ENCODE results near the gene NANOS3. TPM values are rescaled to one million over a fixed set of nuclear protein-coding genes. Genes with fewer than 3 reads are reported as not detected.
A peak's percentile ranks its signal among the peaks of the same experiment; 100 is the strongest.

NANOS3 gene
- total RNA-seq, 2 donors from 2014 or later: 1.5 TPM; not detected in 1

DNA sequence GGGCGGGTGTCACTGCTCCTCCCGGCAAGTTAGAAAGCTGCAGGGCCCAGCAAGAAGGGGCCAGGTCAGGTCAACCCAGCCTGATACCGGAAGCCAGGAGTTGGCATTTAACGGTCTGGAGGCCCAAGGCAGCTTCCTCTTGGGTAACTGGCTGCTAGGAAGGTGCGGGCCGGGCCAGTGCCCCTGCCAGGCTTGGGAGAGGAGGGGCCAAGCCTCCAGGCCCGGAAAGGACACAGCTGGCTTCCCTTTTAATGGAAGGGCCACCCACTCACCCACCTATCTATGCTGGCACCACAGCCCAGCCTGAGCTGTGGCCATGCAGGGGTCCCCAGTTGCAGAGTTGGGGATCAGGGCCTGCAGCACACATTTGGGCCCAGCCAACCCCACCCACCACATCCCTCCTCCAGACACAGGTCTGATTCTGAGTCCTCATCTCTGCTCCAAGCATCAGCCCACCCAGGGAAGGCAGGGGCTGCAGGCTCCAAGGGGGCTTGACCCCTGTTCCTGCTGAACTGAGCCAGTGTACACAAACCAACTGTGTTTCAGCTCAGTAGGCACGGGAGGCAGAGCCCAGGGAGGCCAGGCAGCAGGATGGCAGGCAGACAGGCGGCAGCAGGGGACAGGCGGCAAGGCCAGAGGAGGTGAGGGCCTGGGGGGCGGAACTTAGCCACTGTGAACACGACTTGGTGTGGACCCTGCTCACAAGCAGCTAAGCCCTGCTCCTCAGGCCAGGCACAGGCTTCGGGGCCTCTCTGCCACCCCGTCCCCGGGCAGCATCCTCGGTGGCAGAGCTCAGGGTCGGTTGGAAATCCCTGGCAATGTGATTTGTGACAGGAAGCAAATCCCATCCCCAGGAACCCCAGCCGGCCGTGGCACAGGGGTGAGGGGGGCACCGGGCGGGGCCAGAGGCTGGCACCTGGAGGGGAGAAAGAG lies 40.9 kb upstream of the NANOS3 start:
- 55% methylated on average over 21 of the region's 21 CpGs for WGBS
- intact Hi-C loops (cut with DNase I): loop anchor here (5.0 kb wide), 1 partner anchor 39 kb away; the partner anchor contains the start of gene ZSWIM4
- Histone ChIP-seq H3K4me1 (replicated peaks) (peaks cover 21% of the 10 kb centered on the region), H3K36me3 (peaks cover 5 to 6% of the 10 kb centered on the region in 2 donors), H3K27ac (peak overlapping the region; percentile 52 to 62), H3K4me3 (no peak overlapping the region), H3K9me3 (no peaks in the 10 kb centered on the region), H3K27me3 (replicated peaks; ENCODE audit: insufficient read depth) (no peaks in the 10 kb centered on the region)
- DNase-seq (ENCODE audit: low spot score): no peak
- TF ChIP-seq POLR2A (IDR thresholded peaks at IDR 0.05): no peak
- no peak for TF ChIP-seq POLR2AphosphoS5 (IDR thresholded peaks at IDR 0.05)
- TF ChIP-seq, protein P1, sequence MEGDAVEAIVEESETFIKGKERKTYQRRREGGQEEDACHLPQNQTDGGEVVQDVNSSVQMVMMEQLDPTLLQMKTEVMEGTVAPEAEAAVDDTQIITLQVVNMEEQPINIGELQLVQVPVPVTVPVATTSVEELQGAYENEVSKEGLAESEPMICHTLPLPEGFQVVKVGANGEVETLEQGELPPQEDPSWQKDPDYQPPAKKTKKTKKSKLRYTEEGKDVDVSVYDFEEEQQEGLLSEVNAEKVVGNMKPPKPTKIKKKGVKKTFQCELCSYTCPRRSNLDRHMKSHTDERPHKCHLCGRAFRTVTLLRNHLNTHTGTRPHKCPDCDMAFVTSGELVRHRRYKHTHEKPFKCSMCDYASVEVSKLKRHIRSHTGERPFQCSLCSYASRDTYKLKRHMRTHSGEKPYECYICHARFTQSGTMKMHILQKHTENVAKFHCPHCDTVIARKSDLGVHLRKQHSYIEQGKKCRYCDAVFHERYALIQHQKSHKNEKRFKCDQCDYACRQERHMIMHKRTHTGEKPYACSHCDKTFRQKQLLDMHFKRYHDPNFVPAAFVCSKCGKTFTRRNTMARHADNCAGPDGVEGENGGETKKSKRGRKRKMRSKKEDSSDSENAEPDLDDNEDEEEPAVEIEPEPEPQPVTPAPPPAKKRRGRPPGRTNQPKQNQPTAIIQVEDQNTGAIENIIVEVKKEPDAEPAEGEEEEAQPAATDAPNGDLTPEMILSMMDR (IDR thresholded peaks at IDR 0.05): no peak

DNA sequence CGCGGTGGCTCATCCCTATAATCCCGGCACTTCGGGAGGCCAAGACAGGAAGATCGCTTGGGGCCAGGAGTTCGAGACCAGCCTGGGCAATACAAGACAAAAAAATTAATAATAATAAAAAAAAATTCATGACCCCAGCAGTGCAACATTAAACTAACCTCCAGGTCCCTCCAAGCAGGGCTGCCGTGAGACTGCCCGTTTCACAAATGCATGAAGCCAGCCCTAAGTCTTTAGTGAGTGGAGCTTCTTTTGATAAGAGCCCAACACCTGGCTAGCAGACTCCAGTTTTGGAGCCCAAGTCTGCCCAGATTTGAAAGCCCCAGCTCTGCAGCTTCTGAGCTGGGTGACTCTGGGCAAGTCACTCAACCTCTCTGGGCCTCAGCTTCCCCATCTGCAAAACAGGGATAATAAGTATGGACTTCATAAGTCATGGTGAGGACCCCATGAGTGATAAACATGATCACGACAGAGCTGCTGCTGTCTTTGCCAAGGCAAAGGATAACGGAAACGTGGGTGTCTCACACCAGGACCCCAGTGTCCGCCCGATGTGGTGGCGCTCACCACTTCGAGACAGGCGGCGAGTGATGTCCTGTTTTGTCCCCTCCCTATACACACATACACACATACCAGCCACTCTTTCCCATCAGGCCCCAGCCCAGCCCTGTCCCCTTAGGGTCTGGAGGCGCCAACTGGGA lies 38.4 kb upstream of the NANOS3 start:
- intact Hi-C loops (cut with DNase I): loop anchor here (5.0 kb wide), 1 partner anchor 41 kb away; the partner anchor contains the start of gene ZSWIM4
- peak overlapping the region; percentile 91 to 96 for H3K4me3 ChIP-seq

DNA sequence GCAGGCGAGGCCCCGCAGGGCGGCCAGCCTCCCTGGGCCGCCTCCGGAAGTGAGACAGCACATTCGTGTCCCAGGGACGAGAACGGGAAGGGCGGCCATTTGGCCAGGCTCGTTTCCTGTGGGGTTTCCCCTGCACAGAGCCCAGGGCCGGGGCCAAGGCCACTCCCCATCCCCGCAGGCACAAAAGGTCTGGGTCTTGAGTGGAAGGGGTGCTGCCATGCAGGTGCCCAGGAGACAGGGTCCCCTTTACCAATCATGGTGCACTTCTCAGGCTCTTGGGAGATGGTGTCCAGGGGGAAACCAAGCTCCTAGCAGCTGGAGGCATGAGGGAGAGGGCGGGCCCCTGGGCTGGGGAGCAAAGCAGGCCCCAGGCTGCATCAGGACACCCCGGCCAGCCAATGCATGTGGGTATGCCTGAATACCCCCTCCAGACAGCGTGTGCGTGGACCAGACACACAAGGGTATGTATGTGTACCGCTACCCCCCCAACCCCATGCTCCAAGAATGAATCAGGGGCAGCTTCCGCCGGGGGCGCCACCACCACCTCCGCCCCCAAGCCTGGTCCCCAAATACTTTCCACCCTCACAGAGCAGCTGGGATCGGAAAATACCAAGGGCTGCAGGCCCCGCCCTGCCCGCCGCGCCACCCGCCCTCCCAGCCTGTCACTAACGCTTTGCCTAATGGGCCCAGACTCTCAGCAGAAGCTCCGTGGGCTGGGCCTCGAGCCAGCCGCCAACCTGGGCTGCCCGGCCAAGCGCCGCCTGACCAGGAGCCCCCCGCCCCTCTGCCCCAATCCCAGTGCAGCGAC lies 37.6 kb upstream of the NANOS3 start:
- no peaks in the 10 kb centered on the region for H3K27me3 ChIP-seq (replicated peaks; ENCODE audit: insufficient read depth)
- peaks cover 18% of the 10 kb centered on the region for H3K4me1 ChIP-seq (replicated peaks)
- H3K9me3 ChIP-seq: no peaks in the 10 kb centered on the region
- peaks cover 5 to 6% of the 10 kb centered on the region in 2 donors for H3K36me3 ChIP-seq
- DNase-seq (ENCODE audit: low spot score): peak; percentile 77
- TF ChIP-seq, protein P1 (IDR thresholded peaks at IDR 0.05): peak in 1 of 4 experiments; percentile 6
- TF ChIP-seq POLR2AphosphoS5 (IDR thresholded peaks at IDR 0.05): peak; percentile 82
- TF ChIP-seq POLR2A (IDR thresholded peaks at IDR 0.05): peak; percentile 56
- intact Hi-C loops (cut with DNase I): loop anchor here (5.0 kb wide), 1 partner anchor 42 kb away; the partner anchor contains the start of gene ZSWIM4
- peak overlapping the region; percentile 98 to 99 for H3K27ac ChIP-seq
- H3K4me3 ChIP-seq: peak overlapping the region; percentile 91 to 96
- WGBS: 2% methylated on average over 24 of the region's 36 CpGs

More for the DNA sequence above, 38.4 kb upstream of the NANOS3 start:
- no peaks in the 10 kb centered on the region for H3K9me3 ChIP-seq
- DNase-seq (ENCODE audit: low spot score): no peak
- H3K4me1 ChIP-seq (replicated peaks): peaks cover 25% of the 10 kb centered on the region
- WGBS: 51% methylated on average over 18 of the region's 18 CpGs
- H3K27me3 ChIP-seq (replicated peaks; ENCODE audit: insufficient read depth): no peaks in the 10 kb centered on the region
- H3K27ac ChIP-seq: peak overlapping the region; percentile 98 to 99
- H3K36me3 ChIP-seq: peaks cover 5 to 6% of the 10 kb centered on the region in 2 donors
- TF ChIP-seq, protein P1 (IDR thresholded peaks at IDR 0.05): no peak
- TF ChIP-seq POLR2A (IDR thresholded peaks at IDR 0.05): no peak
- no peak for TF ChIP-seq POLR2AphosphoS5 (IDR thresholded peaks at IDR 0.05)

DNA sequence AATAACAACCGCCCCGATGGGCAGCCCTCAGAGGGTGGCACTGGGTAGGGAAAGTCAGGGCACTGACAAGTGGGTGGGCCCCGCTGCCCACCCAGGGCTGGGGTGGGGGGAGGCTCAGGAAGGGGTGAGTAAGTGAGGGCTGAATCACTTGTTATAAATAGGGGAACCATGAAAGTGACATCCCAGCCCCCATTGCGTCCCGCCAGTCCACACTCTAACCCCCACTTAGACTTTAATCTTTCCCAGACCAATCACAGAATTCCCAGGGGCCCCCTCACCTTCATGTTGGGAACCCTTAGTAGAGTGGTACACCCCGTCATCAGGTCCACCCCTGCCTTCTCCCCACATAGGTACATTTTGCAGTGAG lies 37.0 kb upstream of the NANOS3 start:
- peaks cover 16% of the 10 kb centered on the region for H3K4me1 ChIP-seq (replicated peaks)
- no peak for DNase-seq (ENCODE audit: low spot score)
- intact Hi-C loops (cut with DNase I): loop anchor here (5.0 kb wide), 1 partner anchor 43 kb away; the partner anchor contains the start of gene ZSWIM4

More for the DNA sequence above, 37.0 kb upstream of the NANOS3 start:
- Histone ChIP-seq H3K9me3 (no peaks in the 10 kb centered on the region), H3K27me3 (replicated peaks; ENCODE audit: insufficient read depth) (no peaks in the 10 kb centered on the region), H3K36me3 (peaks cover 5 to 6% of the 10 kb centered on the region in 2 donors), H3K27ac (peak overlapping the region; percentile 98 to 99), H3K4me3 (peak overlapping the region; percentile 91 to 96)
- TF ChIP-seq POLR2A (IDR thresholded peaks at IDR 0.05) (no peak), POLR2AphosphoS5 (IDR thresholded peaks at IDR 0.05) (no peak)
- TF ChIP-seq, protein P1 (IDR thresholded peaks at IDR 0.05): no peak
- 9% methylated on average over 6 of the region's 6 CpGs for WGBS

All from prostate gland (tissue), 2 donors.